Adrenal gland (tissue), 12 donors: ENCODE measurements around the gene CEP250. TPM values are rescaled to one million over a fixed set of nuclear protein-coding genes. Genes with fewer than 3 reads are reported as not detected.

ENCODE experiments used
- DNase-seq, 7 donors: peaks; one replicate each; pipeline ENCODE4 v3.0.0-alpha.2; 2019 to 2020
- H3K27ac ChIP-seq, 5 donors: fragments of 200-600 bp; sonication (generic) in 4 of 5; 1 replicate in 3 of 5; 2 replicates in 2 of 5; pipeline versions ENCODE4 v1.5.1 to v1.8.0; 2016 to 2020; ENCODE audit warnings: mild to moderate bottlenecking in 1 of 5
- H3K27me3 ChIP-seq: fragments of 200-600 bp; 2 replicates; pipeline ENCODE4 v1.8.0; 2021
- H3K36me3 ChIP-seq, 2 donors: fragments of 200-600 bp; replicated peaks in 1 of 2; 1 replicate in 1 of 2; 2 replicates in 1 of 2; pipeline versions ENCODE4 v1.5.1 to v1.8.0; 2018 to 2022
- H3K4me1 ChIP-seq, 2 donors: fragments of 200-600 bp; replicated peaks in 1 of 2; 1 replicate in 1 of 2; 2 replicates in 1 of 2; pipeline versions ENCODE4 v1.5.1 to v1.8.0; 2018 to 2021
- H3K4me3 ChIP-seq, 4 donors: fragments of 200-600 bp; sonication (generic) in 3 of 4; one replicate each; pipeline ENCODE4 v1.5.1; 2016 to 2018
- H3K9me3 ChIP-seq, 3 donors: fragments of 200-600 bp; sonication (generic) in 1 of 3; replicated peaks in 1 of 3; 1 replicate in 2 of 3; 2 replicates in 1 of 3; pipeline versions ENCODE4 v1.5.1 to v1.8.0; 2016 to 2021
- POLR2A ChIP-seq, 2 donors: fragments of 450-650 bp; IDR thresholded peaks; one replicate each; pipeline ENCODE4 v1.6.1; 2017; ENCODE audit warnings: antibody characterized with exemption in 2 of 2, mild to moderate bottlenecking in 2 of 2, moderate library complexity in 1 of 2
- WGBS, 4 donors: extraction: QIAGEN DNeasy Blood & Tissue Kit in 2 of 4; methylation state at CpG; one replicate each; pipeline versions ENCODE4 v1.1.5 to v1.1.7; 2013 to 2017; 5-methylcytosine and 5-hydroxymethylcytosine counted together
- intact Hi-C, 2 donors: fragments of 100-400 bp; cut with DNase I; formaldehyde crosslinking; loops; one replicate each; pipeline versions ENCODE4 v1.14.1 to v1.15.0; 2022 to 2023
- polyA plus RNA-seq, 3 donors: library from polyadenylated mRNA; stranded (reverse); fragments of 200-250 nt in 2 of 3; fragments of 350-450 nt in 1 of 3; fragmentation: Illumina TruSeq in 1 of 3; extraction: RNeasy Lipid Tissue Mini Kit (QIAGEN cat#74804) in 1 of 3; gene quantifications; one replicate each; pipeline ENCODE4 v1.2.3, GENCODE V29; 2013 to 2014
- total RNA-seq, 9 donors: library from RNA; depleted of rRNA in 4 of 9; stranded (reverse); fragments of >200 nt in 4 of 9; fragments of 120-200 nt in 1 of 9; fragmentation: NEBNext Ultra II Directional in 1 of 9; extraction: Animal tissue kit (Norgen Biotek cat#: 25700) in 1 of 9; gene quantifications; one replicate each; pipeline versions ENCODE4 v1.1.0 to v1.2.4, GENCODE V29; 2013 to 2023
- TF ChIP-seq, protein P1 (sequence below), 6 experiments: fragments of 450-650 bp in 4 of 6; fragments of 200-600 bp in 2 of 6; sonication (generic) in 1 of 6; IDR thresholded peaks; 1 replicate in 5 of 6; 2 replicates in 1 of 6; pipeline versions ENCODE4 v1.5.1 to v1.8.0; 2016 to 2021; ENCODE audit warnings: antibody characterized with exemption in 6 of 6, mild to moderate bottlenecking in 2 of 6, moderate library complexity in 1 of 6
- donor health status: healthy with polysubstance abuse.
- donor health status: Bipolar disorder and iron deficiency.
- donor health status: DM: yes; HTN: yes; CAD: no.
- donor health status: DM: no; HTN: no; CAD: no.
- donor health status: DM: no; HTN: no; CAD: no.
- donor health status: DM: yes; HTN: yes; CAD: no.

Gene CEP250
- total and polyA plus RNA-seq, 12 donors: 12.6 to 49.8 (median 26.0) TPM

DNA sequence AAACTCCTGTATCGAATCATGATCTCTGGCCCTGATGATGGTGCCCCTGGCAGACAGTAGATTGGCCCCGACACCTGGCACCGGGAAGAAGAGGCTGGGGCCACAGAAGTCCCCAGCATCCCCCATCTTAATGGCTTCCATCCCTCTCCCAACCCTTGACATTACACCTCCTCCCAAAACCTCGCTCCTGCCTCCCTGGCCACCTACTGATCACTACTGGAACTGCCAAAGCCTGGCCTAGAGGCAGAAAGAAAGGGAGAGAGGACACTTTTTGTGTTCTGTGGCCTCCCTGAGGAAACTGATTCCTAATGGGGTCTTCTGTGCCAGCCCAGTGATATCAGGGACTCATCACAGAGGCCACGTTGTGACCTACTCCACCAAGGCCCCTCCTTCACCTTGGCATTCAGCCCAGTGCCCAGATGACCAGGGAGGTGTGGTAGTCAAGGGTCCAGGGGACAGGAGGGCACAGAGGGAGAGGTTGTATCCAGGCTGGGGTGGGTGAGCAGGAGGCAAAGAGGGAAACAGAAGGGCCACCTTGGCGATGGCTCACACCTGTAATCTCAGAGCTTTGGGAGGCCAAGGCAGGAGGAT is 68.0 kb downstream of the CEP250 start:
- DNase-seq: peak in 1 of 7 donors; percentile 35
- Histone ChIP-seq H3K9me3 (no peaks in the 10 kb centered on the region), H3K27me3 (no peaks in the 10 kb centered on the region), H3K4me1 (no peaks in the 10 kb centered on the region), H3K36me3 (no peaks in the 10 kb centered on the region), H3K27ac (no peak overlapping the region), H3K4me3 (no peak overlapping the region)
- TF ChIP-seq, protein P1, sequence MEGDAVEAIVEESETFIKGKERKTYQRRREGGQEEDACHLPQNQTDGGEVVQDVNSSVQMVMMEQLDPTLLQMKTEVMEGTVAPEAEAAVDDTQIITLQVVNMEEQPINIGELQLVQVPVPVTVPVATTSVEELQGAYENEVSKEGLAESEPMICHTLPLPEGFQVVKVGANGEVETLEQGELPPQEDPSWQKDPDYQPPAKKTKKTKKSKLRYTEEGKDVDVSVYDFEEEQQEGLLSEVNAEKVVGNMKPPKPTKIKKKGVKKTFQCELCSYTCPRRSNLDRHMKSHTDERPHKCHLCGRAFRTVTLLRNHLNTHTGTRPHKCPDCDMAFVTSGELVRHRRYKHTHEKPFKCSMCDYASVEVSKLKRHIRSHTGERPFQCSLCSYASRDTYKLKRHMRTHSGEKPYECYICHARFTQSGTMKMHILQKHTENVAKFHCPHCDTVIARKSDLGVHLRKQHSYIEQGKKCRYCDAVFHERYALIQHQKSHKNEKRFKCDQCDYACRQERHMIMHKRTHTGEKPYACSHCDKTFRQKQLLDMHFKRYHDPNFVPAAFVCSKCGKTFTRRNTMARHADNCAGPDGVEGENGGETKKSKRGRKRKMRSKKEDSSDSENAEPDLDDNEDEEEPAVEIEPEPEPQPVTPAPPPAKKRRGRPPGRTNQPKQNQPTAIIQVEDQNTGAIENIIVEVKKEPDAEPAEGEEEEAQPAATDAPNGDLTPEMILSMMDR (IDR thresholded peaks at IDR 0.05): peak; percentile 34 to 49 (median 42)
- TF ChIP-seq POLR2A (IDR thresholded peaks at IDR 0.05): no peak
- intact Hi-C loops: no loop called here
- 66 to 95% (median 75%) methylated on average over 3 to 6 of the region's 6 CpGs for WGBS, 4 donors

DNA sequence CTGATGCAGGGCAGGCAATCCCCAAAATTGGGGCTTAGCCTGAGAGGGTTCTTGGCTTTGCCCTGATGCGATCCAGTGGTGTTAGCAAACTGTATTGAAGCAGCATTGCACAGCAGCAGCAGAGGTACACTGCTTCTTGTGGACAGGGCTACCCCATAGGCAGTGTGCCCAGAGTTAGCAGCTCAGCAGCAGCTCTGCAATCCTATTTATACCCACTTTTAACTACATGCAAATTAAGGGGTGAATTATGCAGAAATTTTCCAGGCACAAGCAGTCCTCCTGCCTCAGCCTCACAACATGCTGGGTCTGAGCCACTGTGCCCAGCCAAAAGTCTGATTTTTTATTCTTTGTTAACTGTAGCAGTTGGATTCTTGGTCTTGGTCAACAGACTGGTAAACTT is 70.2 kb downstream of the CEP250 start:
- H3K4me3 ChIP-seq: no peak overlapping the region
- TF ChIP-seq, protein P1 (IDR thresholded peaks at IDR 0.05): no peak
- TF ChIP-seq POLR2A (IDR thresholded peaks at IDR 0.05): no peak
- no peak overlapping the region for H3K27ac ChIP-seq
- H3K27me3 ChIP-seq: no peaks in the 10 kb centered on the region
- H3K9me3 ChIP-seq: no peaks in the 10 kb centered on the region
- intact Hi-C loops: no loop called here
- no peaks in the 10 kb centered on the region for H3K36me3 ChIP-seq
- no peaks in the 10 kb centered on the region for H3K4me1 ChIP-seq
- DNase-seq: no peak
- WGBS, 4 donors: 96 to 100% (median 98%) methylated on average over 1 of the region's 1 CpG

DNA sequence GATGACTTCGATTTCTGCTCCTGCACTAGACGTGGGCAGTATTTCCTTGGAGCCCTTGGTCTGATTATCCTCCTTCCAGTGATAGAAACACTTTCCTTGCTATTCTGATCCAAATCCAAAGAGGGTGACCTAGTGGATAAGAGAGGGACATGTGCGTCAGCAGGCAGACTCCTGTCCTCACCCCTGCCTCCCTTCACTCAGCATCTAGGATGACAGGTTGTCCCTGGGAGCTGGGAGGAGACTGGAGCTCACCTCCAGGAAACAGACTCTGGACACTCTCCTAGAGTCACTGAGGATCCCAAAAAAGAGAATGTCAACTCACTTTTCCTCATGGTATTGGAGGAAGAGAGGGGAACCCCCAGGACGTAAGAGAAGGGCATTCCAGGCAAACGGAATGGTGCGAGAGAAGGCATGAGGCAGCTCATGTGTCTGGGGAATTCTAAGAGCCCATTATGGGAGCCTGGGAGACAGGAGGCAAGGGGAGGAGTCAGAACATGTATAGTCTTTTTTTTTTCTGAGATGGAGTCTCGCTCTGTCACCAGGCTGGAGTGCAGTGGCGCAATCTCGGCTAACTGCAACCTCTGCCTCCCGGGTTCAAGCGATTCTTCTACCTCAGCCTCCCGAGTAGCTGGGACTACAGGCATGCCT is 71.8 kb downstream of the CEP250 start:
- H3K27ac ChIP-seq: no peak overlapping the region
- TF ChIP-seq, protein P1 (IDR thresholded peaks at IDR 0.05): no peak
- TF ChIP-seq POLR2A (IDR thresholded peaks at IDR 0.05): no peak
- DNase-seq: no peak
- intact Hi-C loops: no loop called here
- H3K4me1 ChIP-seq: no peaks in the 10 kb centered on the region
- no peaks in the 10 kb centered on the region for H3K36me3 ChIP-seq
- 83 to 89% (median 87%) methylated on average over 9 to 12 of the region's 12 CpGs for WGBS, 4 donors
- H3K4me3 ChIP-seq: no peak overlapping the region
- H3K27me3 ChIP-seq: no peaks in the 10 kb centered on the region
- no peaks in the 10 kb centered on the region for H3K9me3 ChIP-seq

DNA sequence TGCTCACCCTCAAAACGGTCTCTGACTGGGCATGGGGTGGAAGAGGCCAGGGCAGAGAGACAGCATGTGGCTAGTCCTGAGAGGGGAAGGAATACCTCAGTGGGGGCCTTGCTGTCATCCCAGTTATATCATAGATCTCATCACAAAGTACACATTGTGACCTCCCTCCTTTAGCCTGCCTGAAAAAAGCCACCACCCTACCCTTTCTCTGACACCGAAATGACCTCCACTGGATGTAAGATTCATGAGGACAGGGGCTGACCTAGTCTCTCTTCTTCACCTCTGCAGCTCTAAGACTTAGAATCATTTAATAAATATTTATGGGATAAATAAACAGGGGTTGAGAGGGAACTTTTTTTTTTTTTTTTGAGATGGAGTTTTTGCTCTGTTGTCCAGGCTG is 74.2 kb downstream of the CEP250 start, which contains the start of gene C20orf173:
Gene C20orf173, minus strand, starts transcription at position 101 of the 400 bp plus-strand sequence. CDS start 279 bp downstream, outside the sequence.
- Histone ChIP-seq H3K36me3 (no peaks in the 10 kb centered on the region), H3K27ac (no peak within 1 kb of the TSS), H3K27me3 (no peaks in the 10 kb centered on the region), H3K9me3 (no peaks in the 10 kb centered on the region), H3K4me1 (no peaks in the 10 kb centered on the region), H3K4me3 (no peak within 1 kb of the TSS)
- 90 to 98% (median 96%) methylated on average over 2 of the region's 2 CpGs for WGBS, 4 donors
- DNase-seq: no peak
- TF ChIP-seq POLR2A (IDR thresholded peaks at IDR 0.05): no peak
- TF ChIP-seq, protein P1 (IDR thresholded peaks at IDR 0.05): no peak
- intact Hi-C loops: no loop called here
